HepG2 (cell line): ENCODE results near the gene IQCM. TPM values are rescaled to one million over a fixed set of nuclear protein-coding genes. Genes with fewer than 3 reads are reported as not detected.

Experiments
- GMEB2 ChIP-seq: IDR thresholded peaks from 2 replicates; pipeline ENCODE4 v1.6.1; 2016; ENCODE audit warnings: missing biosample characterization, missing genetic modification reagents, low read depth
- HHEX ChIP-seq: IDR thresholded peaks from 2 replicates; pipeline ENCODE4 v1.6.1; 2016; ENCODE audit warnings: control low read depth
- KLF15 ChIP-seq: sonication (generic); formaldehyde crosslinking; IDR thresholded peaks from 2 replicates; pipeline ENCODE4 v1.8.1; 2023; ENCODE audit warnings: borderline replicate concordance, mild to moderate bottlenecking, inconsistent platforms, missing genetic modification reagents, mixed read lengths
- RBFOX2 ChIP-seq: fragments of 200-400 bp; formaldehyde crosslinking; IDR thresholded peaks from 2 replicates; pipeline ENCODE4 v1.6.1; 2017; ENCODE audit warnings: low read depth, mild to moderate bottlenecking, low read length
- ZNF10 ChIP-seq: sonication (generic); formaldehyde crosslinking; IDR thresholded peaks from 2 replicates; pipeline ENCODE4 v1.4.0; 2020; ENCODE audit warnings: mild to moderate bottlenecking, low read depth, missing genetic modification reagents, borderline replicate concordance
- ZNF142 ChIP-seq: sonication (generic); formaldehyde crosslinking; IDR thresholded peaks from 2 replicates; pipeline ENCODE4 v1.4.0; 2020; ENCODE audit warnings: missing genetic modification reagents
- ZNF432 ChIP-seq: sonication (generic); formaldehyde crosslinking; IDR thresholded peaks from 2 replicates; pipeline ENCODE4 v1.5.0; 2020; ENCODE audit warnings: missing genetic modification reagents, mild to moderate bottlenecking, borderline replicate concordance
- polyA plus RNA-seq, 8 experiments: library from polyadenylated mRNA; depleted of rRNA in 3 of 8; stranded (reverse) in 7 of 8; unstranded in 1 of 8; fragments of >200 nt; fragmentation: Illumina TruSeq in 4 of 8; extraction: Trizol in 4 of 8; gene quantifications; 2 replicates each; pipeline versions ENCODE4 v1.2.1 to v1.2.3, GENCODE V29; 2011 to 2016; ENCODE audit warnings: low read depth in 4 of 8, missing spikeins in 1 of 8, mixed read lengths in 1 of 8; ENCODE audit not compliant: insufficient read depth in 1 of 8
- total RNA-seq, 5 experiments: library from RNA; depleted of rRNA; stranded (reverse); fragments of >200 nt; fragmentation: Illumina TruSeq; extraction: Trizol; gene quantifications; 2 replicates each; pipeline ENCODE4 v1.2.3, GENCODE V29; 2016; ENCODE audit warnings: low read depth in 1 of 5
- TF ChIP-seq, protein P1 (sequence below): IDR thresholded peaks from 2 replicates; pipeline ENCODE4 v1.6.1; 2012; ENCODE audit warnings: low read length, improper control_type of control experiment
- TF ChIP-seq, protein P2 (sequence below): sonication (generic); formaldehyde crosslinking; IDR thresholded peaks from 2 replicates; pipeline ENCODE4 v1.4.0; 2020; ENCODE audit warnings: mild to moderate bottlenecking, missing genetic modification reagents, borderline replicate concordance

IQCM gene
- total and polyA plus RNA-seq, 2 of the 13 experiments (the other 11 are each of a cell fraction or from before 2014, with no cell fraction given) = not detected

GRCh38 chr4:149825336-149825735 lies 9.7 kb upstream of the IQCM start (continued):
- TF ChIP-seq, protein P1, sequence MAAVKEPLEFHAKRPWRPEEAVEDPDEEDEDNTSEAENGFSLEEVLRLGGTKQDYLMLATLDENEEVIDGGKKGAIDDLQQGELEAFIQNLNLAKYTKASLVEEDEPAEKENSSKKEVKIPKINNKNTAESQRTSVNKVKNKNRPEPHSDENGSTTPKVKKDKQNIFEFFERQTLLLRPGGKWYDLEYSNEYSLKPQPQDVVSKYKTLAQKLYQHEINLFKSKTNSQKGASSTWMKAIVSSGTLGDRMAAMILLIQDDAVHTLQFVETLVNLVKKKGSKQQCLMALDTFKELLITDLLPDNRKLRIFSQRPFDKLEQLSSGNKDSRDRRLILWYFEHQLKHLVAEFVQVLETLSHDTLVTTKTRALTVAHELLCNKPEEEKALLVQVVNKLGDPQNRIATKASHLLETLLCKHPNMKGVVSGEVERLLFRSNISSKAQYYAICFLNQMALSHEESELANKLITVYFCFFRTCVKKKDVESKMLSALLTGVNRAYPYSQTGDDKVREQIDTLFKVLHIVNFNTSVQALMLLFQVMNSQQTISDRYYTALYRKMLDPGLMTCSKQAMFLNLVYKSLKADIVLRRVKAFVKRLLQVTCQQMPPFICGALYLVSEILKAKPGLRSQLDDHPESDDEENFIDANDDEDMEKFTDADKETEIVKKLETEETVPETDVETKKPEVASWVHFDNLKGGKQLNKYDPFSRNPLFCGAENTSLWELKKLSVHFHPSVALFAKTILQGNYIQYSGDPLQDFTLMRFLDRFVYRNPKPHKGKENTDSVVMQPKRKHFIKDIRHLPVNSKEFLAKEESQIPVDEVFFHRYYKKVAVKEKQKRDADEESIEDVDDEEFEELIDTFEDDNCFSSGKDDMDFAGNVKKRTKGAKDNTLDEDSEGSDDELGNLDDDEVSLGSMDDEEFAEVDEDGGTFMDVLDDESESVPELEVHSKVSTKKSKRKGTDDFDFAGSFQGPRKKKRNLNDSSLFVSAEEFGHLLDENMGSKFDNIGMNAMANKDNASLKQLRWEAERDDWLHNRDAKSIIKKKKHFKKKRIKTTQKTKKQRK = no peak
- TF ChIP-seq ZNF10 (CRISPR knock-in tag) = no peak
- TF ChIP-seq KLF15 (CRISPR knock-in tag) = no peak
- TF ChIP-seq, protein P2, sequence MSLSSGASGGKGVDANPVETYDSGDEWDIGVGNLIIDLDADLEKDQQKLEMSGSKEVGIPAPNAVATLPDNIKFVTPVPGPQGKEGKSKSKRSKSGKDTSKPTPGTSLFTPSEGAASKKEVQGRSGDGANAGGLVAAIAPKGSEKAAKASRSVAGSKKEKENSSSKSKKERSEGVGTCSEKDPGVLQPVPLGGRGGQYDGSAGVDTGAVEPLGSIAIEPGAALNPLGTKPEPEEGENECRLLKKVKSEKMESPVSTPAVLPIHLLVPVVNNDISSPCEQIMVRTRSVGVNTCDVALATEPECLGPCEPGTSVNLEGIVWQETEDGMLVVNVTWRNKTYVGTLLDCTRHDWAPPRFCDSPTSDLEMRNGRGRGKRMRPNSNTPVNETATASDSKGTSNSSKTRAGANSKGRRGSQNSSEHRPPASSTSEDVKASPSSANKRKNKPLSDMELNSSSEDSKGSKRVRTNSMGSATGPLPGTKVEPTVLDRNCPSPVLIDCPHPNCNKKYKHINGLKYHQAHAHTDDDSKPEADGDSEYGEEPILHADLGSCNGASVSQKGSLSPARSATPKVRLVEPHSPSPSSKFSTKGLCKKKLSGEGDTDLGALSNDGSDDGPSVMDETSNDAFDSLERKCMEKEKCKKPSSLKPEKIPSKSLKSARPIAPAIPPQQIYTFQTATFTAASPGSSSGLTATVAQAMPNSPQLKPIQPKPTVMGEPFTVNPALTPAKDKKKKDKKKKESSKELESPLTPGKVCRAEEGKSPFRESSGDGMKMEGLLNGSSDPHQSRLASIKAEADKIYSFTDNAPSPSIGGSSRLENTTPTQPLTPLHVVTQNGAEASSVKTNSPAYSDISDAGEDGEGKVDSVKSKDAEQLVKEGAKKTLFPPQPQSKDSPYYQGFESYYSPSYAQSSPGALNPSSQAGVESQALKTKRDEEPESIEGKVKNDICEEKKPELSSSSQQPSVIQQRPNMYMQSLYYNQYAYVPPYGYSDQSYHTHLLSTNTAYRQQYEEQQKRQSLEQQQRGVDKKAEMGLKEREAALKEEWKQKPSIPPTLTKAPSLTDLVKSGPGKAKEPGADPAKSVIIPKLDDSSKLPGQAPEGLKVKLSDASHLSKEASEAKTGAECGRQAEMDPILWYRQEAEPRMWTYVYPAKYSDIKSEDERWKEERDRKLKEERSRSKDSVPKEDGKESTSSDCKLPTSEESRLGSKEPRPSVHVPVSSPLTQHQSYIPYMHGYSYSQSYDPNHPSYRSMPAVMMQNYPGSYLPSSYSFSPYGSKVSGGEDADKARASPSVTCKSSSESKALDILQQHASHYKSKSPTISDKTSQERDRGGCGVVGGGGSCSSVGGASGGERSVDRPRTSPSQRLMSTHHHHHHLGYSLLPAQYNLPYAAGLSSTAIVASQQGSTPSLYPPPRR = no peak
- no peak for TF ChIP-seq HHEX (CRISPR knock-in tag)
- TF ChIP-seq RBFOX2 = no peak
- no peak for TF ChIP-seq GMEB2
- TF ChIP-seq ZNF432 = no peak
- TF ChIP-seq ZNF142 (CRISPR knock-in tag) = no peak
